Left lobe of liver (tissue), 2 donors: ENCODE measurements around the gene METRN. TPM values are rescaled to one million over a fixed set of nuclear protein-coding genes. Genes with fewer than 3 reads are reported as not detected.
A peak's percentile ranks its signal among the peaks of the same experiment; 100 is the strongest.
"Not testable (repeated sequence)": the region's sequence is repeated elsewhere in the genome, so short reads cannot be mapped to it uniquely, and the experiment has no call there.

Experiments
- ATAC-seq: fragments of 200-7000 bp; cut with Tn5 transposase; one replicate; pipeline ENCODE4 v1.9.1; 2020; ENCODE audit warnings: mild to moderate bottlenecking, moderate library complexity
- DNase-seq: peaks from one replicate; pipeline ENCODE4 v3.0.0-alpha.2; 2020; ENCODE audit warnings: low spot score
- total RNA-seq: library from RNA; stranded (reverse); gene quantifications from one replicate; pipeline ENCODE4 v1.2.1, GENCODE V29; 2021
- donor health status: DM: no; HTN: no; CAD: no; lungs with moderate emphysema.
- donor health status: DM: no; HTN: yes; CAD: no.

Gene METRN
- total RNA-seq, 1 donor from 2014 or later: 60.0 TPM

DNA sequence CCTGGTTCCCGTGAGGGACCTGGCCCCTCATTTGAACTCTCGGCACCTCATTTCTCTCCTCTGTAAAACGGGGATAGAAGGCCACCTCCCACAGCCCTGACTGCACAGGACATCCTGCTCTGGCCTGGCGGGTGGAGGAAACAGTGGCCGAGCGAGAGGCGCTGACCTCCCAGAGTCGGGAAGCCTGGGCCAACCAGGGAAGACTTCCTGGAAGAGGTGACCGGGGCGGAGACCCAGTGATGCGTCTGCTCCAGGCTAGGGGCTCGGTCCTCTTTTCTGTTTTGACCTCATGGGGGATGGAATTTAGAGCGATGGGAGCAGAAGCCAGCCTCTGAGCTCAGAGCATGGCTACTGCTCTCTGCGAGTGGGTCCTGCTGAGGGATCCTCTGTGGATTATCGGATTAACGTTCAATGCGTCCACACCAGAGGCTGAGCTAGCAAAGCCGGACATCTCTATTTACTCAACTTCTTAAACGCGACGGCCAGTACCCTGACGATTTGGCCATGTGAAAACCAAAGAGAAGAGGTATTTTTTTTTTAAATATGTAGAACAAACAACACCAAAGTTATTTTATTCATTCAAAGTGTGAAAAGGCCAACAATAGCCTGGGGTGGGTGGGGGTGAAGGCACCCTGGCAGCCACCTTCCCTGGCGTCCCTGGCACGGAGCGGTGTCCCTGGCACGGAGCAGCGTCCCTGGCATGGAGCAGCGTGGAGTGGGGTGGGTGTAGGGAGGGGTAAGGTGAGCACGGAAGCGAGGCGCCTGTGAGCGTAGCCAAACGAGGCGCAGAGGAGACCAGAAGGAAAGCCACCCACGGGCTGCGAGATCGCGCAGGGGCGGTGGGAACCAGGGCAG lies 36.5 kb downstream of the METRN start:
- ATAC-seq: peak; percentile 44
- DNase-seq: no peak

DNA sequence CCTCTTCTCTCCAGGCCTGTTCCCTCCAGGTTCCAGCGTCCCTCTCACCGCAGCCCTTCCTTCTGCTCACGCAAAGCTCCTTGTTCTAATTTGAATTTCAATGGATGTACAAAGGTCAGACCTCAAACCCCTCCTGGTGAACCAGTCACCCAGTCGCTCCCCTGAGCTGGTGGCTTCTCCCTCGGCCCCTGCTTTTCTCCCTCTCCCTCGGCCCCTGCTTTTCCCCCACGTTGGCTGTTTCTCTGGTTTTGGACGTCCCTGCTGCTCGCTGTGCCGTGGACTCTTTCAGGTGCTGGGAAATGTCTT lies 37.0 kb downstream of the METRN start:
- DNase-seq (no peak), ATAC-seq (no peak)

DNA sequence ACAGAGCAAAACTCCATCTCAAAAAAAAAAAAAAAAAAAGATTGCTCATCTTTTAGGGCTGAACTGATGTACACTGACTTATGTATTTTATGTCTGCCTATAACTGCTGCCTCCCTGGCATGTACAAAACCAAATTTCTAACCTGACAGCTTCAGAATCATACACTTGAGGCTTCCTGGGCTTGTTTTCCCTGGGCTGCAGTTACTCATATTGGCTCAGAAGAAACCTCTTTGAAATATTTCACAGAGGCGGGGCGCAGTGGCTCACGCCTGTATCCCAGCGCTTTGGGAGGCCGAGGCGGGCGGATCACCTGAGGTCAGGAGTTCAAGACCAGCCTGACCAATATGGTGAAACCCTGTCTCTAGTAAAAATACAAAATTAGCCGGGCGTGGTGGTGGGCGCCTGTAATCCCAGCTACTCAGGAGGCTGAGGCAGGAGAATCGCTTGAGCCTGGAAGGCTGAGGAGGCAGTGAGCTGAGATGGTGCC lies 39.2 kb downstream of the METRN start:
- not testable (repeated sequence) for ATAC-seq, DNase-seq

DNA sequence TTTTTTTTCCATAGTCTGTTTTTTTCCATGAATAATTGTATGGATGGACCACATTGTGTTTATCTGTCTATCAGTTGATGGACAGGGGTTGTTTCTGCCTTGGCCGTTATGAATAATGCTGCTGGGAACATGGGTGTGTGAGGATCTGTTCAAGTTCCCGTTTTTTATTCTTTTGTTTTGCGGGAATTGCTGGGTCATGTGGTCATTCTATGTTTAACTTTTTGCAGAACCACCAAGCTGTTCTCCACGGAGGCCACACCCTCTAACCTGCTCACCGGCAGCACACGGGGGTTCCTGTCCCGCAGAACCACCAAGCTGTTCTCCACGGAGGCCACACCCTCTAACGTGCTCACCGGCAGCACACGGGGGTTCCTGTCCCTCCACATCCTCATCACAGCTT lies 39.7 kb downstream of the METRN start:
- ATAC-seq (no peak), DNase-seq (no peak)

DNA sequence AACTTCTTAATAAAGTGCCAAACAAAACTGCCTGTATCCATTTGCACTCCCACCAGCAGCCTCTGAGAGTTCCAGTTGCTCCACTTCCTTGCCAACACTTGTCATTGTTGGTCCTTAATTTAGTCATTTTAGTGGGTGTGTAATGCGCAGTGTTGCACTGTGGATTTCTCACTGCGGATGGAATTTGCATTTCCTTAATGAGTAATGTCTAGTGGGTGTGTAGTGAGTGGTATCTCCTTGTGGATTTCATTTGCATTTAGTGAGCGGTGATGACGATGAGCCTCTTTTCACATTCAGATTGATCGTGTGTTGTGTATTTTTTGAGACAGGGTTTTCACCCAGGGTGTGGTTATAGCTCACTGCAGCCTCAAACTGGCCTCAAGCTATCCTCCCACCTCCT lies 41.5 kb downstream of the METRN start:
- ATAC-seq (no peak), DNase-seq (no peak)

DNA sequence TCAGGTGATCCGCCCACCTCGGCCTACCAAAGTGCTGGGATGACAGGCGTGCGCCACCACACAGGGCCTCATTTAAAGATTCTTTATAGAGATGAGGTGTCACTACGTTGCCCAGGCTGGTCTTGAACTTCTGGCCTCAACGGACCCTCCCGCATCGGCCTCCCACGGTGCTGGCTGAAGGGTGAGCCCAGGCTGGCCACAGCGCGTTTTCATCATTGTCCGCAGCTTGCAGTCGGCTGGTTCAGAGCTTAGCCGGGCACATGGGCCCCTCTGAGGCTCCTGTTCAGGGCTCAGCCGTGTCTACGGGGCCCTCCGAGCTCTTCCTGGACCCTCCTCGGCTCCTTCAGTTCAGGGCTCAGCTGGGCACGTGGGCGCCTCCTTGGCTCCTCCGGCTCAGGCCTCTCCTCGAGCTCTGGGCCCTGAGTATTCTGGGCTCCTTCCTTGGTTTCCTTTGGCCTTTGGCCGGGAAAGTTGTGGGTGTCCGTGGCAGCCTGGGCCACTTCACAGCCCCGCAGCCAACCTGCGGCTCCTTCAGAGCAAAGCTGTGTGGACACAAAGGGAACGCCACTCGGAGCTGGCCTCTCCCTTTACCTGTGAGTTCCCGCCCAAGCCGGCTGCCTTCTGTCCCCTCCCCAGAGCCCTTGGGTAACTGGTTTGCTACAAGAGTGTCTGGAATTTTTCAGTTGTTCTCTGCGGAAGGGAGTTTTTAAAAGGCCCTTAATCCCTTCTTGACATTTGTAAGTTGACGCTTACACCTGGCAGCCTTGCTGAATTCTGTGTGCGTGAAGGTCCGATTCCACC lies 44.4 kb downstream of the METRN start:
- no peak for ATAC-seq
- DNase-seq: no peak

GRCh38 chr16:760065-760464 lies 45.1 kb downstream of the METRN start:
- DNase-seq (no peak), ATAC-seq (no peak)

DNA sequence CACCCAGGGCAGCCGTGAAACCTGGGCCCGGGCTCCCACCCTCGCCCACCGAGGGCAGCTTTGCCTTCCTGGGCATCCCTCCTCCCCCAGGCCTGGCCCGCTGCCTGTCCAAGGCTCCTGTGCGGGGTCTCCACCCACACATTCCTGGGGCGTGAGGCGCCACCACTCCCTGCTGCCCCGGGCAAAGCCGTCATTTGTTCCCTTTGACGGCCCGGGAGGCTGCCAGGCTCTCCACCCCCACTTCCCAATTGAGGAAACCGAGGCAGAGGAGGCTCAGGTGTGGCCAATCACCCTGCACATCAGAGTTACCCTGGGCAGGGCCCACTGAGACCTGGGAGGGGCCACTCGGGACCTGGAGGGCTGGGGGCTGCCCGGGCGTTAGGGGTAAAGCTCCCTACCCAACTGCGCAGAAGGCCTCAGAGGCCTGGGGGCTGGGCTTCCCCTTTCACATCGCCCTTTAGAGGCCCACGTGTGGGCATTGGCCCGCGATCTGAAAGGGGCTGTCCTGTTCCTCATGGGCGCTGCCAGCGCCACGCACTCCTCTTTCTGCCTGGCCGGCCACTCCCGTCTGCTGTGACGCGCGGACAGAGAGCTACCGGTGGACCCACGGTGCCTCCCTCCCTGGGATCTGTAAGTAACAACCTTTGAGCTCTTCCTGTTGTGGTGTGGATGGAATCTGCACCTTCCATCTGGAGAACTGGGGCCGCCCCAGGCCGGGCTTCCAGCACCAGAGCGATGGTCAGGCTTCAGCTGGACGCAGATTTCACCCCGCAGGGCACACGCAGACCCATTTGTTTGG lies 45.8 kb downstream of the METRN start, which contains the start of gene MSLN:
Gene MSLN (plus strand): TSS at position 190 of the 799 bp plus-strand sequence. CDS start 1,947 bp downstream, outside the sequence.
- no peak for DNase-seq
- no peak for ATAC-seq

- ATAC-seq (no peak), DNase-seq (no peak)
Observed at GRCh38 chr16:761625-762513, 47.0 kb downstream of the METRN start.

DNA sequence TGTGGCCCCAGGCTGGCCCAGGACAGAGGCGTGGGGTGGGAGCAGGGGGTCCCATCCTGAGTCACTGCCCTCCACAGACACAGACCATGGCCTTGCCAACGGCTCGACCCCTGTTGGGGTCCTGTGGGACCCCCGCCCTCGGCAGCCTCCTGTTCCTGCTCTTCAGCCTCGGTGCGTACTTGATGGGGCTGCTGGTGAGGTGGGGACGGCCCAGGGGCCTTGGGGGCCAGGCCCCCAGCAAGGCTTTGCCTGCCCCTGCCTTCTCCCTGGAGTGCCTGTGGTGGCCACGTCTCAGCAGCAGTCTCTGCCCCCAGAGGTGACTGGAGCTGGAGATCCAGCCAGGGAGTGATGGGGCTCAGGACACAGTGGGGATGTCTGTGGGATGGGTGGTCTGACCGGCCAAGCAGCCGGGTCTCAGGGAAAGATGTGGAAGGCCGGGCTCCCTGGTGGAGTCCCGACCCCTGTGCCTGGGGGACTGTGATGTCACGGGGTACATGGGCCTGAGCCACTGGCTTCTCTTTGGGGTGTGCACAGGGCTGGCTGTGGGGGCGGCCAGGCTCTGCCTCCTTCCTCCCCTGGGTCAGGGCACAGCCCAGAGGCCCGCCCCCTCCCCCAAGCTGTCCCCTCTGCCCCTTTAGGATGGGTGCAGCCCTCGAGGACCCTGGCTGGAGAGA lies 47.8 kb downstream of the METRN start:
- DNase-seq (no peak), ATAC-seq (no peak)

GRCh38 chr16:763369-764183 lies 48.7 kb downstream of the METRN start:
- no peak for ATAC-seq
- DNase-seq: no peak

- DNase-seq: no peak
- no peak for ATAC-seq
Observed at GRCh38 chr16:764184-764750, 49.3 kb downstream of the METRN start.

GRCh38 chr16:764848-765487 lies 50.0 kb downstream of the METRN start:
- DNase-seq (no peak), ATAC-seq (no peak)

GRCh38 chr16:765488-765865 lies 50.6 kb downstream of the METRN start:
- DNase-seq (no peak), ATAC-seq (no peak)

DNA sequence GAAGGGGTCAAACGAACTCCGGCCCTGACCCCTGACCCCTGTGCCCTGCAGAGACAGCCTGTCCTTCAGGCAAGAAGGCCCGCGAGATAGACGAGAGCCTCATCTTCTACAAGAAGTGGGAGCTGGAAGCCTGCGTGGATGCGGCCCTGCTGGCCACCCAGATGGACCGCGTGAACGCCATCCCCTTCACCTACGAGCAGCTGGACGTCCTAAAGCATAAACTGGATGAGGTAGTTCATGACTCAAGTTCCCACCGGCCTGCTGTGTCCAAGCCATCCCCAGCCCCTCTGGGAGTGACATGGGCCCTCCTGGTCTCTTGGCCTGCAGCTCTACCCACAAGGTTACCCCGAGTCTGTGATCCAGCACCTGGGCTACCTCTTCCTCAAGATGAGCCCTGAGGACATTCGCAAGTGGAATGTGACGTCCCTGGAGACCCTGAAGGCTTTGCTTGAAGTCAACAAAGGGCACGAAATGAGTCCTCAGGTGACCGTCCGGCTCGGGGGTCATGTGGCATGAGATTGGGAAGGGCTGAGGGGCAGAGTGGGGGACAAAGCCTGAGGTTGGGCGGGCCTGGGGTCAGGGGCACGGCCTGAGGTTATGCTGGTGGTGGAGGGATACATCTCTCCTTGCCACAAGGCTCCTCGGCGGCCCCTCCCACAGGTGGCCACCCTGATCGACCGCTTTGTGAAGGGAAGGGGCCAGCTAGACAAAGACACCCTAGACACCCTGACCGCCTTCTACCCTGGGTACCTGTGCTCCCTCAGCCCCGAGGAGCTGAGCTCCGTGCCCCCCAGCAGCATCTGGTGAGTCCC lies 51.3 kb downstream of the METRN start:
- DNase-seq: no peak
- ATAC-seq: no peak

- DNase-seq: no peak
Observed at GRCh38 chr16:766820-767640, 52.1 kb downstream of the METRN start.

More at GRCh38 chr16:766820-767640, 52.1 kb downstream of the METRN start:
- ATAC-seq: no peak
